ENCODE data around the gene CD247.

Gene CD247

DNA sequence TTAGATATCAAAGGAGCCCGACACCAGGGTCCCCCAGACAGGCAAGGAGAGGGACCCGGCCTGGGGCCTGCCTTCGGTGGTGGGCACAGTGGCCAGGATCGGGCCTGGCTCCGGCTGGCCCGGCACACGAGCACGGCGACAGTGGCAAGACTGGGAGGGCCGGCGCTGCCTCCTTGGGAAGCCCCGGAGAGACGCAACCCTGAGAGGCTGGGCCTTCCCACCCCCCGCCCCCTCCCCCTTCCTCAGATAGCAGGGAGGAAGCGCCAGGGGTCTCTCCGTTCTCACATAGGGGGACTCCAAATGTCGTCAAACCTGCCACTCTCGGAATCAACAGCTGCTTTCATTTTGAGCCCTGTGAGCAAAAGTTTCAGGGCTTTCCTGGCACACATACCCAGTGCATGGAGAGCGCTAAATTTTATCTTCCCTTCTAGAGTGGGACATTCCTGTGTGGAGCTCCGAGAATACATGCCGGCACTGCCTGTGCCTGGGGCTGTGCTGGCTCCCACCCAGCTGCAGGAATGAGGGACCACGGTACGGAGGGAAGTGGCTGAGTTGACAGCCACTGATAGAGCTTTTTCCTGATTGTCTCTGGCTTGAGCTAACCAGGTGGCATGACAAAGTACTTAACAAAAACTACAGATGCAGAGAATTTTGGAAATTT, 62.4 kb downstream of the CD247 start:
- DNase-seq: no peak

DNA sequence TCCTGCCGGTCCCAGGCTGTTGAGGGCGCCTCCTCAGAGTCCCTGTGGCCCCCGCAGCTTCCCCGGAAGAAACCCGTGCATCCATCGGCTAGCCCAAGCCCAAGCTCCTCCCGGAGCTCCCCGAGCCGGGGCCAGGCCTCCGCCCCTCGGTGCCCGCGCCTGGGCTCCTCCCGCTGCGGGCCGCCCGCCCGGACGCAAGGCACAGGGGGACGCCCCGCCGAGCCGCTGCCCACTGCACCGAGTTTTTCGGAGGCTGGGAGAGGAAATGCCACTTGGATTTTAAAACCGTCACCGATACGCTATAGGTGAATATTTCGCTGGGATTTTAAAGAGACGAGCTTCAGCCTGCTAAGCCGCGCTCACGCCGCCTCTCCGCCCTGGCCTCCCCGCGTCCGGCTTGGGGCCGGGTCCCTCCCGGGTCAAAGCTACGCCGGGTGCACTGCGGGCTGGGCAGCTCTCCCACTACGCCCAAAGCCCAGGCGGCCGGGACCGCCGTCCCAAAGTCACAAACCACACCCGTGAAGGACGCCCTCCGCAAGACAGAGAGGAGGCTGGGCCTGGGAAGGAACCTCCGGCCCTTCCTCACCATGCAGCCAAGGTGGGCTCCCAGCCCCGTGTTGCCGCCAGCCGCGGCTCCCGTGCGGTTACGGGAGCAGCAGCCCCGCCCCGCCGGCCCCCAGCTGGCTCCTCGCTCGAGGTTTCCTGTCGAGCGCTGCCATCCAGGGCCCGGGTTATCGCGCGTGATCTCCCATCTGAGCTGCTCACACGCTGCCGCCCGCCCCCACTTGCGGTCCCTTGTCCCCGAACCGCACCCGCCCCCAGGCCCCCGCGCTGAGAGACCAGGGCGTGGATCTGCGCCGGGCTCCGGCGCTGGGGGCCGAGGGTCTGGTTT, 63.2 kb downstream of the CD247 start:
- peak; percentile 75 for DNase-seq

DNA sequence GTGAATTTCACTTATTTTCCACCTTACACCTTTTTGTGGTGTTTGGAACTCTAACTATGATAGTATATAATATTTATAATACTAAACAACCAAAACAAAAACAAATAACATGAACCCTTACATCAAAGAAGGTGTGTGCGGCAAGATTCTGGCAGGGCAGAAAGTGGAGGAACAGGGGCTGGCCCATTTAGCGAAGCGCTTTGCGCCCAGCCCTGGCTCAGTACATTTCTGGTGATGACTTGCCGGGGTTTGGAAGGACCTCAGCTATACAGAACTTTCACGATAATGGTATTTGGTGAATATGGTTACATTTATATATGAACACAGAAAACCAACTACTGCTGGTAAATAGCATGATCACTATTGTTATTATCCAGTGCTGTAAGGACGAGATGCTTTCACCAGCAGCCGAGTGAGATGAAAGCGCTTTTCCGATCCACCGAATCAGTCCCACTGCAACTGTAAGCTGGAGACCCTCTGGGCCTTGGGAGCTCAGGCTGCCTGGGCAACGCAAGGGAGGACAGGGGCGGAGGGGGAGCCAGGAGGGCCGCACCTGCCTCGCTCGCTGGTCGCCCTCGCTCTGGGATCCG, 63.9 kb downstream of the CD247 start:
- no peak for DNase-seq

DNA sequence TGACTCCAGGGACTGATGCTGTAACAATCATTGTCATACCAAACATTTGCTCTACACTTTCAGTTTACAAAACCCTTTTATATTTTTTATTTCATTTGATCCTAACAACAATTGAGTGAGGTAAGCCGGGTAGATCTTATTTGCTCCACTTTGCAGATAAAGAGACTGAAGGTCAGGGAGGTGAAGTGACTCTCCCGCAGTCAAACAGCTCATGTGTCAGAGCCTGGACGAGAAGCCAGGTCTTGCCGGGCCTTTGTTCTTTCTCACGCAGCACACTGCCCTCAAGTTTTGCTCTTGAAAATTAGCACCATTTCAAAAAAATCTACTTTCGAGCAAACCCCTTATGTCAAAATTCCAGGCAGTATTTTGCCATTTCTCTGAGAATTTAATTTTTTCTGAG, 65.2 kb downstream of the CD247 start:
- no peak for DNase-seq

DNA sequence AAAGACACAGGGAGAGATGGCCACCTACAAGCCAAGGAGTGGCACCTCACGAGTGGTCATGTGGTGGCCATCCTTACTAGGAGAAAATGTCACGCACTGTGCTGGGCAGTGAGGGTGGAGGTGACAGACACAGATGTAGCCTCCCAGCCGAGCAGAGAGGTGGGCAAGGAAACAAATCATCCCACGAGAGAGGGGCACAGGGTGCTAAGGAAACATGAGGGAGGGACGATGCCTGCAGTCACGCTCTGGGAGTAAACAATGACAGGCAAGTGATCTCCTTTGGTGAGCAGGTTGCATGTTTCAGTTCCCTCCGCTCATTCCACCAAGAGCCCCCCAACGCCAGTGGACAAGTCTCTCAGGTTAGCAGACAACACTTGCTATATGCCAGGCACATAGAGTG, 65.8 kb downstream of the CD247 start:
- DNase-seq: no peak

DNA sequence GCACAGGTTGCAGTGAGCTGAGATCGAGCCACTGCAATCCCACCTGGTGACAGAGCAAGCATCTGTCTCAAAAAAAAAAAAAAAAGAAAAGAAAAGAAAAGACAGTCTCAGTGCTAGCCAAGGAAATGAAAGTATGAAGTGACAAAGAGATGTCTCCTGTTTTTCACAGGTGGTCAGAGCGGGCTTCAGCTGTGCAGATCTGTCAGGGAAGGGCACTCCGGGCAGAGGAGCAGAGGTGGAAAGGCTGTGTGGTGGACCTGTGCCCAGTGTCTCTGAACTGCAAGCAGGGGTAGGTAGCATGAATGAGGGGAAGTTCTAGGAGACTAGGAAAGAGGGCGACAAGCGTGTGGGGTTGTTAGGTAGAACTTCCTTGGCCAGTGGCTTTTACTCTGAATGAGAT, 67.5 kb downstream of the CD247 start:
- DNase-seq: no peak

DNA sequence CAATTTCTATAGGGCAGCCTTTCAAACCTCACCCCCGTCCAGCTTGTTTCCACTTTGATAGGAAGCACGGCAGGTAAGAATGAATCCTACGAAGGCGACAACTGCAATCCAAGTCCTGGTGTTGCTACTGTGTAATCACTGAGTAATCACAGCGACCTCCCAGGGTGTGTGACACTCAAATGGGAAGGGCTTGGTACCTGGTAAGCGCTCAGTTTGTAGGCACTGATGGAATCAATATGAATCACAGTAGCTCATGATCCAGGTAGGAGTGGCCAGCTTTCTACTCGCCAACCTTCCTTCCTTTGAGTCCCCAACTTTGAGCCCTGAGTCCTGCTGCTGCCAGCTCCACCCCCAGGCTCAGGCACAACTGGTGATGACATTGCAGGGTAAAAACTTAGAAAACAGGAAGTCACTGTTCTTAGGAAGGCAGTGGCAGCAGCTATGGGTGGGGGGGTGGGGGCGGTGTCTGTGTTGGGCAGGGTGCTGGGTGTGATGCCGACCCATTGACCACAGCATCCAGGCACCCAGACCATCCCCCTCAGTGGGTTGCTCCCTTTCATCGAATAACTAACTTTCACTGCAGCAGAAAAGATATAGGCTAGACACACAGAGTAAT, 70.7 kb downstream of the CD247 start:
- DNase-seq: no peak

DNA sequence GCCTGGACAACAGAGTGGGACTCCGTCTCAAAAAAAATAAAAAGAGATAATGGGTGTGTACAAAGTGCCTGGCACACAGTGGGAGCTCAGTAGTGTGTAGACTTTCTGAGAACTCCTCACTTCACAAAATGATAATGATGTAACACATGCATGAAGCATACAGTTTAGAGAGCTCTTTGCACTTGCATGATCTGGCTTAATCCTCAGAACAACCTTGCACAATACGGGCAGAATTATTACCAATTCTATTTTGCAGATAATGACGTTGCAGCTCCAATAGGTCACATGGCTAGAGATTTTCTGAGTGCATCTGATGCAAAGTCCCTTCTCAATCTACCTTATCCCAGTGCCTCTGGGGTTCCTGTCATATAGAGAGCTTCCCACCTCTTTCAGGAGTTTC, 71.4 kb downstream of the CD247 start:
- DNase-seq: no peak

DNA sequence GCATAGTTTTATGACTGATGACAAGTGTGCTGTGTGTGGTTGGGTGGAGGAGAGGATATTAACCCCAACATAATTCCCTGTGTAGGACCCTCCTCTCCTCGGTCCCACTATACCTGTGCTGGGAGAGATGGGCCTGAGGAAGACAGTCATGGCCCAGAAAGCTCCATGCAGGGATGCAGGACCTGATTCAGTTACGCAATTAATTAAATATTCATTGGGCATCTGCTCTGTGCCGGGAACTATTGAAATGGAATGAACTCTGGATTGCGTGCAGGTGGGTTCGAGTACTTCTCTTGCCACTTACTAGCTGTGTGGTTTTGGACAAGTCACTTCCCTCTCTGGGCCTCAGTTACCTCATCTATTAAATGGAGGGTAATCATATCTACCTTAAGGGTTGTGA, 74.6 kb downstream of the CD247 start:
- no peak for DNase-seq

DNA sequence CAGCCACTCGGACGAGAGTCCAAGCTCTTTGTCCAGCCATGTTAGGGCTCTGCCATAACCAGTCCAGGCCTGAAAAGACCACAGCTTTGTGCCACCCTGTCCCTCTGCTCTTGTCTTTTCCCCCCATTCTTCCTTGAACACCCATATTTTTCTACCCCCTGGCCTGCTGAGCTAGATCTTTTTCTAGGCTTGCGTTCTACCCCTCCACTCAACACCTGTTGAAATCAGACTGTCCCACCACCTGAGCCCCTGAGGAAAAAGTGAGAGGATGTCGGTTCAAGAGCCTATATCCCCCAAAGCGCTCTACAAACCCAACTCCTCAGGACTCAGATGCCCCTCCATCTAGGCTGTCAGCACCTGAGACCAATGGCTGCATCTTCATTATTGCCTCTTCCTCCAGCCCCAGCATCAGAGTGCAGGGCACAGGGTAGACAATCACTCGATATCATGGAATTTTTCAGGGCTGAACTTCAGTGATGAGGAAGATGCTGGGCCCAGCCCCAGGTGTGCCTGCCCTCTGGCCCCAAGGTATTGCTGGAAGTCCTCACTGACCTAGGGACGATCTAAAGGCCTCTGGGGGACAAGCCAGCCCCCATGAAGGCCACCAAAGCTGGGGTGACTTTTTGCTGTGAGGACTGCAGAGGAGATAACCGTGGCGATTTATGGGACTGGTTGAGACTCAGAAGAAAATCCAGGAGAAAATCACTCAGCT, 75.3 kb downstream of the CD247 start:
- no peak for DNase-seq

DNA sequence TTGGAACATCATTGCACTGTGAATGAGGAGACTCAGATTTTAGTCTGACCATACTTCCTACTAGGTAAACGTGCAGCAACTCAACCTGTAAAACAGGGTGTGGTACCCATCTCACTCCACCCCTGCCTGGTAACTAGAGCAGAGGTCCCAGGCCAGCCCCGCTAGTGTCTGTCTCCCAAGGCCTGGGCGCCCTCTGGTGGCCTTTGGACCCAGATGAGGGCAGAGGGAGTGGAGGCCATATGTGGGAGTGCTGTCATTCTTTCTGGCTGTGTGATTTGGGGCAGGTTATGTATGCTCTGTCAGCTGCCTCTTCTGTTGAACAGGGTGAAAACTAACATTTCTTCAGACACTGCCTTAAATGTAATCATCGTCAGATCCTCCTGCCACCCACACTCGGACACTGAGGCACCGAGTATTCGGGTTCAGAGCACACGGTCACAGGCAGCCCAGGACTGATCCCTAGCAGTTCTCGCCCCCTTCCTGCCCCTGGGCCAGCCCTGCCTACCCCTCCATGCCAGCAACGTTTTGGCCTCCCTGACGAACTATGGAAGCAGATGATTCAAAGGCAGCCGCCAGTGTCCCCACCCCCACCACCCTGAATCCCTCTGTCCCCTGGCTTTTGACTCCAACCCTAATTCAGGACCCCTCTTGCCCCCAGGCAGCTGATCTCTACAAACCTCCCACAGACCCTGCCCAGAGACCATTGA, 76.0 kb downstream of the CD247 start:
- DNase-seq: peak; percentile 77

DNA sequence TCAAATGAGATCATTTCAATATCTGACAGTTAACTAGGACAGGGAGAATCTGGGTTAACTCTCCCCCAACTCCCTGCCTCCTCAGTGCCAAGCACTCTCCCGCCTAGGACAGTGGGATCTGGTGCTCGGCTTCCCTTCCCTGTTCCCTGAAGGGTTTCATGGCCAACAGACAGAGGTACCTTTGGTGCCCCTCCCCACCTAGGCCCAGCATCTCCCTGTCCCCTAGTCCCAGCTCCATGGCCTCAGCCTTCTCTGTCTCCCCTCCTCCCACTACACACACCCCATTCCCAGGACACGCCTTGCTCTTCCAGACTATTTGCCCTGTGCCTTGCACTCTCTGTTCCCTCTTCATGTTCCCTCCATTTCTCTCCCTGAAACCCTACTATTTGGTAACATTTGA, 77.1 kb downstream of the CD247 start:
- no peak for DNase-seq

DNA sequence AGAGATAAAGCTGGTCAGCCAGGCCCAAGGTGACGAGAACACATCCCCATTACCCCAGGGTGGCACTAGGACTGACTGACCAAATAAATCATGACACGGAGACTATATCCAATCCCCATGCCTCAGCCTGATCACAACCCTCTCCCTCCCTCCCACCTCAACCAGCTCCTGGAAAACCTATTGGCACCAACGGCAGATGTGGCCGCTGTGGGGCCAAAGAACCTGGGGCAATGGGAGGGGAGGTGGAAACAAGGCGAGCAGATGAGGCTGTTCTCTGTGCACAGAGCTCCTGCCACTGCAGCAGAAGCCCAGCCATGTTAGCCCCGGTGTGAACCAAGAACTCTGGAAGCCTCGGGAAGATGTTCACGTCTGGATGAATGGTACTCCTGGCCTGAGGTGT, 77.6 kb downstream of the CD247 start:
- DNase-seq: no peak

DNA sequence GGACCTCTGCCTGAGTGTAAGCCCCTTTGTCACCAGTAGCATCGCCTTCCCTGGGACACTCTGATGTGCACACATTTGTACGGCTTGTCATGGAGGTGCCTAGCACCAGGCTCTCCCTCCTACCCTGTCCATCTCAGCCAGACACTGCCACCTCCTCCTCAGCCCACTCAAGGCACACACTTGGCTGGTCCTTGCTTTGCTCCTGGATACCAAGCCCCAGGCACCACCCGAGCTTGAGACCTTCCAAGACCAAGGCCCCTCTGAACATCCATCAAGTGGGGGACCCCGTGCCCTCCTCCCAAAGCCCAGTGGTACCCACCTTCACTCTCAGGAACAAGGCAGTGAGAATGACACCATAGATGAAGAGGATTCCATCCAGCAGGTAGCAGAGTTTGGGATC, 78.0 kb downstream of the CD247 start:
- DNase-seq: no peak

DNA sequence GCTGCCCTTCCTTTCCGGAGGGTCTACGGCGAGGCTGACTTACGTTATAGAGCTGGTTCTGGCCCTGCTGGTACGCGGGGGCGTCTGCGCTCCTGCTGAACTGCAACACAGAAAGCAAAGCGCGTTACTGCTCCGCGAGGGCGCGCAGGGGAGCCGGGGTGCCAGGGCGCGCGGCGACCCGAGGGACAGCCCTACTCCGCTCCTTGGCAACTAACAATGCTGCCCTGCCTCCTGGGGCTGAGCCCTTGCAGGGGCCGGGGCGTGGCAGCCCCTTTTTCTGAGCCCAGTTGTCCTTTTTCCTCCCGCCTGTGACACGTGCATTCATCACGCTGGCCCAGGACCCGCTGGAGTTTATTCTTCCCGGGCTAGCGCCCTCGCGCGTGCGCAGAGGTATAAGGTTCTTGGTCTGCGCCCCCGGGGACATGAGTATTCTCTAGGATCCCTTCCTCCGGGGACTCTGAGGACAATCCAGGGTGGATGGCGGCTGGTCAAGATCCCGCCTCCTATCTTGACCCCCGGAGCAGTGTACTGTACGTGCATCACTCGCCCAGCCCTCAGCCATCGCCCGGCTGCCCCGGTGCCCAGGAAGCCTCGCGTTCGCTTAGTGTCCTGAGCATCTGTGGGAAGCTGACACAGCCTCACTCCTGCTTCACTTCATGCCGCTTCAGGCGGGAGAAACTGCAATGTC, 78.9 kb downstream of the CD247 start:
- DNase-seq: peak; percentile 82

DNA sequence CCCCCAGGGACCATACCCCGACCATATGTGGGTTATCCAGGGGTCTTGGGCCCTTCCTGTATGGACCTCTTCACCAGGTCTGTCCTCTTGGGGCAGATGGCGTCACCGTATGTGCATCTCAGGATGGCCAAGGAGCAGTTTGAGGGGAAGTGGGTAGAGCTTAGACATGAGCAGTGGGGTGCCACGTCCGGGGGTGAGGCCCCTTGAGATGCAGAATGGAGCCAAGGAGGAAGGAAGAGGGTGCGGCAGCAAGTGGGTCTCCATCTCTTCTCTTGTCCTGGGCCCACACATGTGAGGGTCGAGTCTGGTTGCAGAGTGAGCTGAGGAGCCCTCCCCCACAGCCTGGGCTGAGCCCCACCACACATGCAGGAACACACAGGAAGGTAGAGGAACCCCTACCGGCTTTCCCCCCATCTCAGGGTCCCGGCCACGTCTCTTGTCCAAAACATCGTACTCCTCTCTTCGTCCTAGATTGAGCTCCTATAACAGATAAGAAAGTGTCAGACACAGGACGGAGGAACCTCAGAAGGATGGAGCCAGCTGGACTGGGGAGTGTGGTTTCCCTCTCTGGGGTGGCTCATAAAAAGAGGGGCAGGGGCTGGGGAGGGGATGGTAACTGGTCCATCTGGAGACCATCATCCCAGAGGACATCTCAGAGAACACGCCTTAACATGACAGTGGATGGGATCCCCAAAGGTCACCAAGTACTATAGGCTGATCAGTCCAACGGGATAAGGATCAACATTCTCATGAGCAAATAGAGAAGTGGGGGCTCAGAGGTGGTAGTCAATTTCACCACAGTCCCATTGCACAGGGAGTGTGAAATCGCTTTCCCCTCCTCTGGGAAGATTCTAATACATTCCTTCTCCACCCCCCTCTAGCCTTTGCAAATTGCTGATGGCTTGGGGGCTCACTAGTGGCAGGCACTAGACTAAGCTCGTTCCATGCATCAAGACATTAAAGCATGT, 79.9 kb downstream of the CD247 start:
- DNase-seq: no peak

DNA sequence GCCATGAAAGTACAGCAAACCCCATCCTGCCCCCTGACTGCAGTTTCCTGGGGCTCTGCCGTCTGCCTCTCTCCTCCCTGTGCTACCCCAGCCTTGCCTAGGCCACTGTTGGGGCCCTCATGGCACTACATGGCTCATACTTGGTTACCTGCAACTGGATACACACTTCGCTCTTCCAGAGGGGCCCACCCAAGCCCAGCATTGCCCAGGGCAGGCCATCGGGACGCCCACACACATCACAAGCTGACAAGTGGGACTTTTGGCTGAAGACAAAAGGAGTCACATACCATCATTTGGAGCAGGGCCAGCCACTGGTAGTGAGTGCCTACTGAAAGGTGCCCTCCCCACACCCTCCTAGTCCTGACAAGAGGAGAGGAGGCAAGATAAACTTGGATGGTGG, 82.8 kb downstream of the CD247 start:
- DNase-seq: no peak

DNA sequence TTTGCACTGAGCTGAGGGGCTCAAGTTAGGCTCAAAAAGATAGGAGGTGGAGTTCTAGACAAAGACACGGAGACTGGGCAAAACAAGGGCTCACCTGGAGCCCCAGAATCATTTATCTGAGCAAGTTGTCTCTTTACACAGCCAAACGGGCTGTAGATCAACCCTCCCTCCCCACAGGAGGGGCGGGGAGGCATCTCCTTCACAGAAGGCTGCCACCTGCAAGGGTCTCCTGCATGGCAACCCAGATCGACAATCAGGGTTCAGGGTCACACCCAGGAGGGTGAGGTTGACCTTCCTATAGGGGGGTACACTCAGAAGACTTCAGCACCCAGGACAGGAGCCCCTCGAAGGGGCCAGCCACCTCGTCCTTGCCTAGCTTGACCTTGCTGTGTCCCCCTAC, 84.0 kb downstream of the CD247 start:
- DNase-seq: no peak

DNA sequence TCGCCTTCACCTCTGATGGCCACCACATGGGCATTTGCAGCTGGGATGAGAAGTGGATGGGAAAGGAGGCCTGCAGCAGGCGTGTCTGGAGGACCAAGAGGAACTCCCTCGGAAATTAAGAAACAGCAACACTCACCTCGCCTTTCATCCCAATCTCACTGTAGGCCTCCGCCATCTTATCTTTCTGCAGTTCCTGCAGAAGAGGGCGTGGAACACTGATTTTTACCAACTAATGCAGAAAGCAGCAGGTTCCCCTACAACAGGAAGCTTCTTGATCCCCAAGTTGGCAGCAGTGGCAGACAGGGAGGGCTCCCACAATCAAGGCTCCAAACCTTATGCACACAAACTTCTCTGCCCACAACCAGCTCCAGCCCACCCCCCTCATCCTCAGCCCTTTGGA, 84.4 kb downstream of the CD247 start:
- DNase-seq: no peak

DNA sequence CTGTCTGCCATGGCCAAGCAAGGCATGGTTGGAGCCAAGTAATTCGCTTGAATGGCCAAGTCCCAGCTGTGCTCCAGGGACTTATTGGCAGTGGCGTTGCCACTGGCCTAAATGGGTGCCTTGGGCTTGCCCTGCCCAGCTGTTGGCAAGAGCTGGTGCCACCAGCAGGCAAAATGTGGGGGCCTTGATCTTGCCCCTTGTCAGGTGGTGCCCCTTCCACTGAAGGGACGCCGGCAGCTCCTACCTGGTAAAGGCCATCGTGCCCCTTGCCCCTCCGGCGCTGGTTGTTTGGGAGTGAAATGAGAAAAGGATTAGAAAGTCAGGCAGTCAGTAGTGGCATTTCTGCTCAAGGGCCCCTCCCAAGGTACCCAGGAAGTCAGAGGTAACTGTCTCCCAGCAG, 85.5 kb downstream of the CD247 start:
- no peak for DNase-seq
